GM23338 (cell line): Measurements from ENCODE around the gene MAGED2. TPM values are rescaled to one million over a fixed set of nuclear protein-coding genes. Genes with fewer than 3 reads are reported as not detected.
"Not testable (repeated sequence)": the region's sequence is repeated elsewhere in the genome, so short reads cannot be mapped to it uniquely, and the experiment has no call there.

Source experiments
- ATAC-seq: fragments of 200-7000 bp; cut with Tn5 transposase; 3 replicates; pipeline ENCODE4 v1.9.1; 2020
- DNase-seq: peaks from one replicate; pipeline ENCODE4 v3.0.0-alpha.2; 2015; ENCODE audit warnings: low spot score
- H2AFZ ChIP-seq: fragments of 200-600 bp; sonication (generic); 2 replicates; pipeline ENCODE4 v1.8.0; 2016; ENCODE audit warnings: antibody characterized with exemption, mild to moderate bottlenecking, moderate library complexity
- H3F3A ChIP-seq: fragments of 200-600 bp; sonication (generic); replicated peaks from 2 replicates; pipeline ENCODE4 v1.8.0; 2017; ENCODE audit warnings: antibody characterized with exemption, mixed run types, low read depth
- H3K27ac ChIP-seq: fragments of 200-600 bp; sonication (generic); 2 replicates; pipeline ENCODE4 v1.6.1; 2016; ENCODE audit warnings: low read depth
- H3K27me3 ChIP-seq: fragments of 200-600 bp; sonication (generic); 2 replicates; pipeline ENCODE4 v1.8.0; 2016; ENCODE audit warnings: mild to moderate bottlenecking, mixed run types, moderate library complexity; ENCODE audit not compliant: insufficient read depth
- H3K36me3 ChIP-seq: fragments of 200-600 bp; sonication (generic); 2 replicates; pipeline ENCODE4 v1.8.0; 2016; ENCODE audit warnings: mild to moderate bottlenecking; ENCODE audit not compliant: insufficient read depth
- H3K4me1 ChIP-seq: fragments of 200-600 bp; sonication (generic); 2 replicates; pipeline ENCODE4 v1.8.0; 2016; ENCODE audit warnings: mild to moderate bottlenecking, moderate library complexity; ENCODE audit not compliant: insufficient read depth
- H3K4me2 ChIP-seq: fragments of 200-600 bp; sonication (generic); 2 replicates; pipeline ENCODE4 v1.7.1; 2017; ENCODE audit warnings: mixed run types
- H3K4me3 ChIP-seq: fragments of 200-600 bp; sonication (generic); 2 replicates; pipeline ENCODE4 v1.6.1; 2016; ENCODE audit warnings: mixed run types
- H3K79me2 ChIP-seq: fragments of 200-600 bp; sonication (generic); replicated peaks from 2 replicates; pipeline ENCODE4 v1.8.0; 2017; ENCODE audit warnings: mild to moderate bottlenecking; ENCODE audit not compliant: insufficient read depth
- H3K9me2 ChIP-seq: fragments of 200-600 bp; sonication (generic); 2 replicates; pipeline ENCODE4 v1.8.0; 2017; ENCODE audit not compliant: insufficient read depth
- H4K20me1 ChIP-seq: fragments of 200-600 bp; sonication (generic); replicated peaks from 2 replicates; pipeline ENCODE4 v1.8.0; 2017; ENCODE audit warnings: mild to moderate bottlenecking; ENCODE audit not compliant: insufficient read depth
- H3K27ac Mint-ChIP-seq: 2 replicates; pipeline ENCODE4 v1.8.0; 2020; ENCODE audit warnings: inconsistent platforms, mild to moderate bottlenecking, moderate library complexity, mixed read lengths
- H3K27me3 Mint-ChIP-seq: 3 replicates; pipeline ENCODE4 v1.8.0; 2022; ENCODE audit warnings: low read depth, mild to moderate bottlenecking, moderate library complexity, mixed read lengths, inconsistent platforms; ENCODE audit not compliant: insufficient read depth, poor library complexity
- H3K36me3 Mint-ChIP-seq: 3 replicates; pipeline ENCODE4 v1.8.0; 2021; ENCODE audit warnings: low read depth, mild to moderate bottlenecking, inconsistent platforms, moderate library complexity, mixed read lengths
- H3K4me1 Mint-ChIP-seq: 3 replicates; pipeline ENCODE4 v1.8.0; 2020; ENCODE audit warnings: mild to moderate bottlenecking, inconsistent platforms, mixed read lengths
- H3K4me3 Mint-ChIP-seq: 3 replicates; pipeline ENCODE4 v1.8.0; 2021; ENCODE audit warnings: moderate library complexity, mild to moderate bottlenecking, inconsistent platforms, mixed read lengths
- H3K9me3 Mint-ChIP-seq: 3 replicates; pipeline ENCODE4 v1.8.0; 2020; ENCODE audit warnings: moderate library complexity, mild to moderate bottlenecking, inconsistent platforms, mixed read lengths
- CREB1 ChIP-seq: fragments of 250-450 bp; sonication (Bioruptor Pico); IDR thresholded peaks from 2 replicates; pipeline ENCODE4 v1.5.0; 2020; ENCODE audit warnings: low read depth, mild to moderate bottlenecking, moderate library complexity
- CTCF ChIP-seq, 2 experiments: fragments of 200-600 bp in 1 of 2; sonication (generic) in 1 of 2; conservative IDR thresholded peaks; 2 replicates each; pipeline versions ENCODE4 v1.5.1 to v1.6.1; 2016 to 2017; ENCODE audit warnings: antibody characterized with exemption in 2 of 2, low read depth in 2 of 2, mild to moderate bottlenecking in 2 of 2, moderate library complexity in 1 of 2
- EZH2phosphoT487 ChIP-seq: fragments of 200-600 bp; sonication (generic); IDR thresholded peaks from one replicate; pipeline ENCODE4 v1.8.1; 2018; ENCODE audit warnings: antibody characterized with exemption; ENCODE audit not compliant: unreplicated experiment
- NANOG ChIP-seq: IDR thresholded peaks from 2 replicates; pipeline ENCODE4 v1.6.1; 2016; ENCODE audit warnings: antibody characterized with exemption, borderline replicate concordance
- POLR2AphosphoS5 ChIP-seq: IDR thresholded peaks from 2 replicates; pipeline ENCODE4 v1.6.1; 2016; ENCODE audit warnings: antibody characterized with exemption, low read depth
- STAT1 ChIP-seq: IDR thresholded peaks from one replicate; pipeline ENCODE4 v1.6.1; 2016; ENCODE audit warnings: antibody characterized with exemption; ENCODE audit not compliant: unreplicated experiment
- ZNF114 ChIP-seq: fragments of 250-450 bp; sonication (Bioruptor Pico); IDR thresholded peaks from 2 replicates; pipeline ENCODE4 v1.5.0; 2020; ENCODE audit warnings: mild to moderate bottlenecking, moderate library complexity
- polyA plus RNA-seq: library from polyadenylated mRNA; unstranded; fragments of >200 nt; fragmentation: Nextera tagmentation; extraction: Ambion mirVana; gene quantifications from 2 replicates; pipeline ENCODE4 v1.2.1, GENCODE V29; 2016
- total RNA-seq: library from RNA; depleted of rRNA; stranded (reverse); fragments of >200 nt; shearing (Covaris generic); gene quantifications from 2 replicates; pipeline ENCODE4 v1.2.3, GENCODE V29; 2014
- TF ChIP-seq, protein P1 (sequence below): IDR thresholded peaks from 2 replicates; pipeline ENCODE4 v1.6.1; 2016; ENCODE audit warnings: antibody characterized with exemption
- TF ChIP-seq, protein P2 (sequence below): fragments of 250-450 bp; sonication (Bioruptor Pico); IDR thresholded peaks from 2 replicates; pipeline ENCODE4 v1.5.0; 2020; ENCODE audit warnings: mild to moderate bottlenecking, moderate library complexity

MAGED2 gene
- total and polyA plus RNA-seq, 2 experiments from 2014 or later: 96.7 to 203 TPM

DNA sequence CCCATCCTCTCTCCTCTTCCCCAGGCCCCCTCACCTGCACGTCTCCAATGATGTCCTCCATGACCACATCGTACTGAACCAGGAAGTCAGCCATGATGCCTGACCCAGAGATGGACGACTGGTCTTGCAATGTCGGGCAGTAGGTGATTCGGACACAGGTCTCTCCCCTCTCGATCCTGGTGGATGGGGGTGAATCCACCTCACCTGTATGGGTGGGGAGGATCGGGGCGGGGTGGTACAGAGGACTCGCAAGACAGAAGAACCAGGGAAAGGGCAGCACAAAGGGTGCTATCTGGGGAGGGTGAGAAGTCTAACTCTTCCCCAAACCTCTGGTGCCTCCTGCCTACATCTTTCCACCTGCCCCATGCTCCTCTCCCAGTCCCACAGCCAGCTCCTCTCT is 19.1 kb upstream of the MAGED2 start (continued):
- no peak for TF ChIP-seq ZNF114 (CRISPR knock-in tag)
- no peak for TF ChIP-seq CTCF (conservative IDR thresholded peaks at IDR 0.05; ENCODE audit: low read depth in 2 of 2)
- no peak for TF ChIP-seq CREB1 (CRISPR knock-in tag)
- no peak for TF ChIP-seq POLR2AphosphoS5
- no peak for TF ChIP-seq EZH2phosphoT487

- not testable (repeated sequence) for H3K27me3 Mint-ChIP-seq, H3K4me1 ChIP-seq, H3K79me2 ChIP-seq, H3K9me3 Mint-ChIP-seq, H3K4me2 ChIP-seq, H3K4me3 ChIP-seq, H3K27ac Mint-ChIP-seq, H3K36me3 Mint-ChIP-seq, H3K9me2 ChIP-seq, H3K27ac ChIP-seq, H3K4me3 Mint-ChIP-seq, H3K36me3 ChIP-seq, H3F3A ChIP-seq, H3K27me3 ChIP-seq, H2AFZ ChIP-seq, DNase-seq, H4K20me1 ChIP-seq, H3K4me1 Mint-ChIP-seq, ATAC-seq
Measured at GRCh38 chrX:54789405-54789804, 18.1 kb upstream of the MAGED2 start.

DNA sequence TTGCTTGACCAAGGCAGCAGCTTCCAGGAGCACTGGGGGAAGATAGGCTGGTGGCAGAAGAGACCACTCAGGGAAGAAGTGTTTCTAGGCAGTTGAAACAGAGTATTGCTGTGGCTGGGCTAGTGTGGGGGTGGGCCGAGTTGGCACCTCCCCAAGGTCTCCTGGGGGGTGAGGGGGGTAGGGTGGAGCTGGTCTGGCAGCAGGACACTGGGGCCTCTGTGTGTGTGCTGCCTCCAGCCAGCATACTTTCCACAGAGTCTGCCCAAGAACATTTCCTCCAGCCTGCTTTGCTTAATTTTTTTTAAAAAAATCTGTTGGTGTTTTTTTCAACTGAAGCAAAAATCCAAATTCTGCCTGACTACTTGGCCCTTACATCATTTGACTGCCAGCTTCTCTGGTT is 13.5 kb upstream of the MAGED2 start:
- Mint-ChIP-seq H3K4me3 (no peak overlapping the region), H3K9me3 (no peaks in the 10 kb centered on the region; the same call in 2 of the 3 replicates), H3K4me1 (no peaks in the 10 kb centered on the region), H3K27me3 (no peaks in the 10 kb centered on the region), H3K27ac (no peak overlapping the region), H3K36me3 (no peaks in the 10 kb centered on the region)
- DNase-seq: no peak
- Histone ChIP-seq H2AFZ (no peak overlapping the region), H3K27me3 (no peaks in the 10 kb centered on the region), H3K36me3 (no peaks in the 10 kb centered on the region), H3K9me2 (no peaks in the 10 kb centered on the region), H4K20me1 (no peaks in the 10 kb centered on the region), H3K4me3 (no peak overlapping the region), H3F3A (no peaks in the 10 kb centered on the region), H3K79me2 (no peaks in the 10 kb centered on the region), H3K4me2 (no peak overlapping the region), H3K4me1 (no peaks in the 10 kb centered on the region), H3K27ac (no peak overlapping the region)
- no peak for ATAC-seq
- TF ChIP-seq NANOG (no peak), POLR2AphosphoS5 (no peak), CTCF (conservative IDR thresholded peaks at IDR 0.05; ENCODE audit: low read depth in 2 of 2) (no peak), STAT1 (no peak), CREB1 (CRISPR knock-in tag) (no peak), EZH2phosphoT487 (no peak)
- TF ChIP-seq, protein P1, sequence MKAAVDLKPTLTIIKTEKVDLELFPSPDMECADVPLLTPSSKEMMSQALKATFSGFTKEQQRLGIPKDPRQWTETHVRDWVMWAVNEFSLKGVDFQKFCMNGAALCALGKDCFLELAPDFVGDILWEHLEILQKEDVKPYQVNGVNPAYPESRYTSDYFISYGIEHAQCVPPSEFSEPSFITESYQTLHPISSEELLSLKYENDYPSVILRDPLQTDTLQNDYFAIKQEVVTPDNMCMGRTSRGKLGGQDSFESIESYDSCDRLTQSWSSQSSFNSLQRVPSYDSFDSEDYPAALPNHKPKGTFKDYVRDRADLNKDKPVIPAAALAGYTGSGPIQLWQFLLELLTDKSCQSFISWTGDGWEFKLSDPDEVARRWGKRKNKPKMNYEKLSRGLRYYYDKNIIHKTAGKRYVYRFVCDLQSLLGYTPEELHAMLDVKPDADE: no peak
- TF ChIP-seq, protein P2, sequence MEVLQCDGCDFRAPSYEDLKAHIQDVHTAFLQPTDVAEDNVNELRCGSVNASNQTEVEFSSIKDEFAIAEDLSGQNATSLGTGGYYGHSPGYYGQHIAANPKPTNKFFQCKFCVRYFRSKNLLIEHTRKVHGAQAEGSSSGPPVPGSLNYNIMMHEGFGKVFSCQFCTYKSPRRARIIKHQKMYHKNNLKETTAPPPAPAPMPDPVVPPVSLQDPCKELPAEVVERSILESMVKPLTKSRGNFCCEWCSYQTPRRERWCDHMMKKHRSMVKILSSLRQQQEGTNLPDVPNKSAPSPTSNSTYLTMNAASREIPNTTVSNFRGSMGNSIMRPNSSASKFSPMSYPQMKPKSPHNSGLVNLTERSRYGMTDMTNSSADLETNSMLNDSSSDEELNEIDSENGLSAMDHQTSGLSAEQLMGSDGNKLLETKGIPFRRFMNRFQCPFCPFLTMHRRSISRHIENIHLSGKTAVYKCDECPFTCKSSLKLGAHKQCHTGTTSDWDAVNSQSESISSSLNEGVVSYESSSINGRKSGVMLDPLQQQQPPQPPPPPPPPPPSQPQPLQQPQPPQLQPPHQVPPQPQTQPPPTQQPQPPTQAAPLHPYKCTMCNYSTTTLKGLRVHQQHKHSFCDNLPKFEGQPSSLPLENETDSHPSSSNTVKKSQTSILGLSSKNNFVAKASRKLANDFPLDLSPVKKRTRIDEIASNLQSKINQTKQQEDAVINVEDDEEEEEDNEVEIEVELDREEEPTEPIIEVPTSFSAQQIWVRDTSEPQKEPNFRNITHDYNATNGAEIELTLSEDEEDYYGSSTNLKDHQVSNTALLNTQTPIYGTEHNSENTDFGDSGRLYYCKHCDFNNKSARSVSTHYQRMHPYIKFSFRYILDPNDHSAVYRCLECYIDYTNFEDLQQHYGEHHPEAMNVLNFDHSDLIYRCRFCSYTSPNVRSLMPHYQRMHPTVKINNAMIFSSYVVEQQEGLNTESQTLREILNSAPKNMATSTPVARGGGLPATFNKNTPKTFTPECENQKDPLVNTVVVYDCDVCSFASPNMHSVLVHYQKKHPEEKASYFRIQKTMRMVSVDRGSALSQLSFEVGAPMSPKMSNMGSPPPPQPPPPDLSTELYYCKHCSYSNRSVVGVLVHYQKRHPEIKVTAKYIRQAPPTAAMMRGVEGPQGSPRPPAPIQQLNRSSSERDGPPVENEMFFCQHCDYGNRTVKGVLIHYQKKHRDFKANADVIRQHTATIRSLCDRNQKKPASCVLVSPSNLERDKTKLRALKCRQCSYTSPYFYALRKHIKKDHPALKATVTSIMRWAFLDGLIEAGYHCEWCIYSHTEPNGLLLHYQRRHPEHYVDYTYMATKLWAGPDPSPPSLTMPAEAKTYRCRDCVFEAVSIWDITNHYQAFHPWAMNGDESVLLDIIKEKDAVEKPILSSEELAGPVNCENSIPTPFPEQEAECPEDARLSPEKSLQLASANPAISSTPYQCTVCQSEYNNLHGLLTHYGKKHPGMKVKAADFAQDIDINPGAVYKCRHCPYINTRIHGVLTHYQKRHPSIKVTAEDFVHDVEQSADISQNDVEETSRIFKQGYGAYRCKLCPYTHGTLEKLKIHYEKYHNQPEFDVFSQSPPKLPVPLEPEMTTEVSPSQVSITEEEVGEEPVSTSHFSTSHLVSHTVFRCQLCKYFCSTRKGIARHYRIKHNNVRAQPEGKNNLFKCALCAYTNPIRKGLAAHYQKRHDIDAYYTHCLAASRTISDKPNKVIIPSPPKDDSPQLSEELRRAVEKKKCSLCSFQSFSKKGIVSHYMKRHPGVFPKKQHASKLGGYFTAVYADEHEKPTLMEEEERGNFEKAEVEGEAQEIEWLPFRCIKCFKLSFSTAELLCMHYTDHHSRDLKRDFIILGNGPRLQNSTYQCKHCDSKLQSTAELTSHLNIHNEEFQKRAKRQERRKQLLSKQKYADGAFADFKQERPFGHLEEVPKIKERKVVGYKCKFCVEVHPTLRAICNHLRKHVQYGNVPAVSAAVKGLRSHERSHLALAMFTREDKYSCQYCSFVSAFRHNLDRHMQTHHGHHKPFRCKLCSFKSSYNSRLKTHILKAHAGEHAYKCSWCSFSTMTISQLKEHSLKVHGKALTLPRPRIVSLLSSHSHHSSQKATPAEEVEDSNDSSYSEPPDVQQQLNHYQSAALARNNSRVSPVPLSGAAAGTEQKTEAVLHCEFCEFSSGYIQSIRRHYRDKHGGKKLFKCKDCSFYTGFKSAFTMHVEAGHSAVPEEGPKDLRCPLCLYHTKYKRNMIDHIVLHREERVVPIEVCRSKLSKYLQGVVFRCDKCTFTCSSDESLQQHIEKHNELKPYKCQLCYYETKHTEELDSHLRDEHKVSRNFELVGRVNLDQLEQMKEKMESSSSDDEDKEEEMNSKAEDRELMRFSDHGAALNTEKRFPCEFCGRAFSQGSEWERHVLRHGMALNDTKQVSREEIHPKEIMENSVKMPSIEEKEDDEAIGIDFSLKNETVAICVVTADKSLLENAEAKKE (CRISPR knock-in tag): no peak
